Upper lobe of left lung (tissue), 6 donors: ENCODE data around the gene PJA1. TPM values are rescaled to one million over a fixed set of nuclear protein-coding genes. Genes with fewer than 3 reads are reported as not detected.

ENCODE experiments used
- ATAC-seq, 2 donors: fragments of 200-7000 bp; cut with Tn5 transposase; one replicate each; pipeline ENCODE4 v1.9.1; 2022; ENCODE audit warnings: mild to moderate bottlenecking in 2 of 2, moderate library complexity in 2 of 2; ENCODE audit not compliant: low FRiP score in 2 of 2
- DNase-seq, 2 donors: peaks; one replicate each; pipeline ENCODE4 v3.0.0-alpha.2; 2019 to 2020
- H3K27ac ChIP-seq, 4 donors: fragments of 200-600 bp; sonication (generic); one replicate each; pipeline ENCODE4 v1.5.1; 2016 to 2019
- H3K27me3 ChIP-seq, 4 donors: fragments of 200-600 bp; sonication (generic); one replicate each; pipeline ENCODE4 v1.5.1; 2017 to 2019
- H3K36me3 ChIP-seq, 4 donors: fragments of 200-600 bp; sonication (generic); one replicate each; pipeline ENCODE4 v1.5.1; 2016 to 2019
- H3K4me1 ChIP-seq, 4 donors: fragments of 200-600 bp; sonication (generic); one replicate each; pipeline ENCODE4 v1.5.1; 2018 to 2019
- H3K4me3 ChIP-seq, 4 donors: fragments of 200-600 bp; sonication (generic); one replicate each; pipeline ENCODE4 v1.5.1; 2017 to 2019; ENCODE audit warnings: mild to moderate bottlenecking in 2 of 4, moderate library complexity in 1 of 4
- H3K9me3 ChIP-seq, 4 donors: fragments of 200-600 bp; sonication (generic); one replicate each; pipeline ENCODE4 v1.5.1; 2018 to 2019
- CTCF ChIP-seq, 6 experiments: fragments of 450-650 bp in 4 of 6; fragments of 200-600 bp in 2 of 6; sonication (generic) in 2 of 6; IDR thresholded peaks; one replicate each; pipeline ENCODE4 v1.5.1; 2016 to 2019; ENCODE audit warnings: antibody characterized with exemption in 6 of 6
- EP300 ChIP-seq, 4 donors: sonication (generic); formaldehyde crosslinking; IDR thresholded peaks; one replicate each; pipeline ENCODE4 v1.5.1; 2017; ENCODE audit warnings: antibody characterized with exemption in 4 of 4, control low read depth in 2 of 4
- POLR2A ChIP-seq, 4 donors: fragments of 450-650 bp; IDR thresholded peaks; one replicate each; pipeline ENCODE4 v1.5.1; 2016 to 2017; ENCODE audit warnings: antibody characterized with exemption in 4 of 4, mild to moderate bottlenecking in 2 of 4
- POLR2AphosphoS5 ChIP-seq, 2 donors: sonication (generic); formaldehyde crosslinking; IDR thresholded peaks; one replicate each; pipeline ENCODE4 v1.5.1; 2017; ENCODE audit warnings: antibody characterized with exemption in 2 of 2
- WGBS, 2 donors: methylation state at CpG; one replicate each; pipeline ENCODE4 v1.1.5; 2017 to 2018; 5-methylcytosine and 5-hydroxymethylcytosine counted together
- total RNA-seq, 6 donors: library from RNA; depleted of rRNA in 4 of 6; stranded (reverse); fragments of >200 nt in 4 of 6; gene quantifications; one replicate each; pipeline versions ENCODE4 v1.1.0 to v1.2.1, GENCODE V29; 2016 to 2021
- donor health status: DM: no; HTN: no; CAD: no; lungs with moderate emphysema.
- donor health status: DM: no; HTN: yes; CAD: no; lungs with severe emphysema.

PJA1 gene
- total RNA-seq, 6 donors from 2014 or later = 13.8 to 25.9 (median 14.8) TPM

DNA sequence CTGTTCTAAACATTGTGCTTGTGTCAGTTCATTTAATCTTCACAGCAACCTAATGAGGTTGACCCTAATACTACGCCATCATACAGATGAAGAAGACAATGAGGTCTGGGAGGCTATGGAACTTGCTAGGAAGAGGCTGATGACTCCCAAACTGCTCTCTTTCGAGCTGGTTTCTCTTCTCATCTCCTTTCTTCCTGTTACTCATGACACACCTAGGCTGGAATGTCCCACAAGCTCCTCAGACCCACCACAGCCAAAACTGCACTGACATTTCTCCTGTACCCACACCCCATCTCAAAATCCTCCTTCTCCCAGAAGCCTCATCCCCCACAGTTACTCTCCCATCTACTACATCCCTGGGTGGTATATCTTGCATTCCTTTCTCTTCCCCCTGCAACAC, 27.4 kb upstream of the PJA1 start:
- Histone ChIP-seq H3K27ac (no peak overlapping the region), H3K36me3 (no peaks in the 10 kb centered on the region), H3K4me1 (no peaks in the 10 kb centered on the region), H3K9me3 (no peaks in the 10 kb centered on the region), H3K27me3 (no peaks in the 10 kb centered on the region), H3K4me3 (no peak overlapping the region)
- no peak for DNase-seq
- 63 to 85% methylated on average over 2 of the region's 2 CpGs for WGBS, 2 donors
- TF ChIP-seq CTCF (IDR thresholded peaks at IDR 0.05) (no peak), POLR2AphosphoS5 (IDR thresholded peaks at IDR 0.05) (no peak), POLR2A (IDR thresholded peaks at IDR 0.05) (no peak), EP300 (IDR thresholded peaks at IDR 0.05) (no peak)
- no peak for ATAC-seq

DNA sequence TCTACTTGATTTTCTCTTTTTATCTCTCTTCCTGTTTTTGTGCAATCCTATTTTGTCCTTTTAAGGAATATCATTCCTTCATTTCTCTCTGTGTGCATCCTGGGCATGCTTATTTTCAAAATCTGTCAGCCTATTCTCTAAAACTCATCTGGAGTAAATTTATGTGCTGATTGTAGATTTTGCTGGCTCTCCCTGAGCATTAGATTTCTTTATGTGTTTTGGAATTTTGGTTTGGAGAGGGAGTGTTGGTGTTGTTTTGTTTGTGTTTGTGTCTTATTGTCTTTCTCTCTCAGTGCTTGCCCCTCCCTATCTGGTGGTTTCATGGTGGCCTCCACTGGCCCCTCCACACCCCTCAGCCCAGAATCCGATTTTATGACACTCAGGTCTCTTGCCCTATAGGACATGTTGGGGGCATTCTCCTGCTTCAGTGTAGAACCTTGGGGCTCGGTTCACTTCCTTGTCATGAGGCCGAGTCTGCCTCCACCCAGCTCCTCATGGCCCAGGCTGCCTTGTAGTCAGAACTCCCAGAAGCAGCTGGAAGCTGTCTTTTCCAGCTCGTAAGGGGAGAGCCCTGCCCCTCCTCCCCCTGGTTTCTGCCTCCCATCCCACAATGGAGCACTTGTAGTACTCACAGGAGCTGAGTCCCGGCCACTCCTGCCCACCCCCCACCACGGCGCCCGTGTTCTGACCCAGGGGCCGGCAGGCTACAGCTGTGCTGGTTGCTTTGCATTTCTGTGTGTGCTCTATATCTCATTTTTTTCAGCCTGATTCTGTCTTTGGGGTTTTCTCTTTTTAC, 24.5 kb upstream of the PJA1 start:
- H3K27ac ChIP-seq = no peak overlapping the region
- 46 to 62% methylated on average over 6 to 9 of the region's 9 CpGs for WGBS, 2 donors
- H3K9me3 ChIP-seq = no peaks in the 10 kb centered on the region
- no peaks in the 10 kb centered on the region for H3K4me1 ChIP-seq
- no peaks in the 10 kb centered on the region for H3K36me3 ChIP-seq
- TF ChIP-seq CTCF (IDR thresholded peaks at IDR 0.05) (no peak), POLR2AphosphoS5 (IDR thresholded peaks at IDR 0.05) (no peak)
- DNase-seq (peak in 1 of 2 donors; percentile 69), ATAC-seq (peak; percentile 13 to 23)
- H3K4me3 ChIP-seq = no peak overlapping the region
- no peaks in the 10 kb centered on the region for H3K27me3 ChIP-seq

- TF ChIP-seq CTCF (IDR thresholded peaks at IDR 0.05) (no peak), POLR2AphosphoS5 (IDR thresholded peaks at IDR 0.05) (no peak), POLR2A (IDR thresholded peaks at IDR 0.05) (no peak), EP300 (IDR thresholded peaks at IDR 0.05) (no peak)
- Histone ChIP-seq H3K27me3 (no peaks in the 10 kb centered on the region), H3K27ac (no peak overlapping the region), H3K4me3 (no peak overlapping the region), H3K9me3 (no peaks in the 10 kb centered on the region), H3K4me1 (no peaks in the 10 kb centered on the region), H3K36me3 (no peaks in the 10 kb centered on the region)
- no peak for ATAC-seq
- 60 to 92% methylated on average over 1 of the region's 1 CpG for WGBS, 2 donors
- no peak for DNase-seq
These were observed 21.4 kb upstream of the PJA1 start for GRCh38 chrX:69186651-69187050.

- DNase-seq = no peak
- H3K27me3 ChIP-seq = no peaks in the 10 kb centered on the region
- no peaks in the 10 kb centered on the region for H3K36me3 ChIP-seq
- H3K9me3 ChIP-seq = no peaks in the 10 kb centered on the region
- no peak for TF ChIP-seq POLR2A (IDR thresholded peaks at IDR 0.05)
- TF ChIP-seq EP300 (IDR thresholded peaks at IDR 0.05) = no peak
- TF ChIP-seq POLR2AphosphoS5 (IDR thresholded peaks at IDR 0.05) = no peak
- no peak for TF ChIP-seq CTCF (IDR thresholded peaks at IDR 0.05)
- 55% methylated on average over 2 of the region's 2 CpGs; no CpG with 5 or more reads in 1 of the 2 donors for WGBS, 2 donors
- no peak for ATAC-seq
- H3K27ac ChIP-seq = no peak overlapping the region
- no peak overlapping the region for H3K4me3 ChIP-seq
- no peaks in the 10 kb centered on the region for H3K4me1 ChIP-seq
These were observed 20.6 kb upstream of the PJA1 start for GRCh38 chrX:69185886-69186285.

DNA sequence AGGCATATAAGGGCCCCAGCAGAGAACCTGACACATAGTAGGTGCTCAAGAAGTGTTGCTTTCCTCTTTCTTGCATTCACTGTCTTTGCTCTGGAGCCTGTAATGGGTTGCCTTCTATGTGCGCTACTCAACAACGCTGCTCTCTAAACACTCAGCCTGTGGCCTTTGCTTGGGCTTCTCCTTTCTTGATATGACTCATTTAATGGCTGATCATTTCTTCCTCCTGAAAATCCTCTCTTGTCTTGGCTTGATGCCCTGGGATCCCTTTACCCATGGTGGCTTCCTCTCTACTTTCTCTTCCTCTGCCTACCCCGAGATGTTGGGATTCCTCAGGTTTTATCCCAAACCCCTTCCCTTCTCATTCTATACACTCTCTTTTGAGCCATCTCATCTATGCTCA, 19.9 kb upstream of the PJA1 start:
- Histone ChIP-seq H3K4me1 (no peaks in the 10 kb centered on the region), H3K4me3 (no peak overlapping the region), H3K27ac (no peak overlapping the region), H3K9me3 (no peaks in the 10 kb centered on the region), H3K36me3 (no peaks in the 10 kb centered on the region), H3K27me3 (no peaks in the 10 kb centered on the region)
- no peak for DNase-seq
- WGBS, 2 donors = 79 to 87% methylated on average over 3 of the region's 3 CpGs
- no peak for TF ChIP-seq POLR2A (IDR thresholded peaks at IDR 0.05)
- TF ChIP-seq CTCF (IDR thresholded peaks at IDR 0.05) = no peak
- no peak for TF ChIP-seq POLR2AphosphoS5 (IDR thresholded peaks at IDR 0.05)
- TF ChIP-seq EP300 (IDR thresholded peaks at IDR 0.05) = no peak
- ATAC-seq = no peak
